ENCODE data around the gene KCNMA1.
A peak's percentile ranks its signal among the peaks of the same experiment; 100 is the strongest.

KCNMA1 gene

GRCh38 chr10:77191324-77192049 is 446.1 kb downstream of the KCNMA1 start:
- no peak for DNase-seq

- DNase-seq = no peak
Measured at GRCh38 chr10:77190291-77190690, 447.3 kb downstream of the KCNMA1 start.

DNA sequence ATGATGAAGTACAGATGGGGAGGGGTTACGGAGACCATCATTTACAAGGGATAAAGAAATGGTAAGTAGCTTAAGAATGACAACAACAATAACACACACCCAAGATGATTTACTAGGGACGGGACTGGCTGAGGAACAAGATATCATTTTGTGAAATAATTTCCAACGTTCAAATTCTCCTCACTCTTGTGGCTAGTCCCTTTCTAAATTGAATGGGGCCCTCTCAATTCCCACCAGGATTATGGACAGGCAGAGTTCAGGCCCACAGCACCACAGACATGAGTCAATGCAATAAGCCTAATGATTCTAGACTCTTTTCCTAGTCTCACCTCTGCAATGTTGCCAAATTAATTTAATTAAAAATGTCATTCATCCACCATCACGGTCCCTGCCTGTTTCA is 448.1 kb downstream of the KCNMA1 start:
- no peak for DNase-seq

DNA sequence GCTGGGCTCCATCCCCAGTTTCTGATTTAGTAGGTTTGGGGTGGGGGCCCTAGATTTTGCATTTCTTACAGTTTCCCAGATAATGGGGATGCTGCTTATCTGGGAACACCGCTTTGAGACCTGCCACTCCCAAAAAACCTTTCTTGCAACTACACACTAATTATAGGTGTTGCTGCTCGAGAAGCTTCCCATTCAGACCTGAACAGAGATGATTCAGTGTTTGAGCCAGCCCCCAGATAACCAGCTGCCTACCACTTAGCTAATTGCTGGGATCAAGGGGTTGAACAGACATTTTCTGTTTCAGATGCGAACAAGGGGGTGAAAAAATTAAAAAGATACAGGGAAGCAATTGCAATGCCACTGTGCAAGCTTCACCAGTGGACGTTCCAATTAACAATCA is 448.5 kb downstream of the KCNMA1 start:
- DNase-seq = no peak

DNA sequence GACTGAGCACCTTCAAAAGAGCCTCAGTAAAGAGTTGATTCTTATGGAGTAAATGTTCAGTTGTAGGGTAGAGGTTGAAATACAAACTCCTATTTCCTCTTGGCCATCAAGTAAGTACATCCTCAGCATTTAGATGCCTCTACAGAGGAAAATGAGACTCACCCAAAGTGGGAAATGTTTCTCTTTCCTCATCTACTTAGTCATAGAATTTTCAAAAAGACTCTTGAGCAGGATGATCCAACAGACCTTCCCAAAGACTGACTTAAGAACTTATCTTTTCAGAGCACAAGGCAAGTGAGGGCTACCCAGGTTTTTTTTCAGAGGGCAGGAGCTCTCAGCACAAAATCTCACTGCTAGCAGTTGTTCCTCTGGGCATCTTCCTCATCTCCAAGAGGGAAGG is 449.1 kb downstream of the KCNMA1 start:
- DNase-seq = no peak

DNA sequence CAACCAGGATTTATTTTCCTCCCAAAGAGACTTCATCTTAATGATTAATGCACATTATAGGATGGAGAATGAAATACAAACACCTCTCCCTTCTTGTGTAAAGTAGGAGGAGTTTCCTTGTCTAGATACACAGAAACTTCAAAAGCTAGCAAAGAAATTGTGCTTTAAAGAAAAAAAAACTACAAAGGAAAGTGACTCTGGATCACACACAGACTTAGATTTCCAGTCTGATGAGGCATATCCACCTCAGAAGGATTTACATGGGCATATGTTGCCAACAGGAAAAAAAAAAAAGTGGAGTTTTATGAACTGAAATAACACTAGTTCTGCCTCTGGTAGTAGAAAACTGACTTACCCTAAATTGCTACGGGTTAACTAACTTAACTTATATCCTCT is 449.6 kb downstream of the KCNMA1 start:
- no peak for DNase-seq

DNA sequence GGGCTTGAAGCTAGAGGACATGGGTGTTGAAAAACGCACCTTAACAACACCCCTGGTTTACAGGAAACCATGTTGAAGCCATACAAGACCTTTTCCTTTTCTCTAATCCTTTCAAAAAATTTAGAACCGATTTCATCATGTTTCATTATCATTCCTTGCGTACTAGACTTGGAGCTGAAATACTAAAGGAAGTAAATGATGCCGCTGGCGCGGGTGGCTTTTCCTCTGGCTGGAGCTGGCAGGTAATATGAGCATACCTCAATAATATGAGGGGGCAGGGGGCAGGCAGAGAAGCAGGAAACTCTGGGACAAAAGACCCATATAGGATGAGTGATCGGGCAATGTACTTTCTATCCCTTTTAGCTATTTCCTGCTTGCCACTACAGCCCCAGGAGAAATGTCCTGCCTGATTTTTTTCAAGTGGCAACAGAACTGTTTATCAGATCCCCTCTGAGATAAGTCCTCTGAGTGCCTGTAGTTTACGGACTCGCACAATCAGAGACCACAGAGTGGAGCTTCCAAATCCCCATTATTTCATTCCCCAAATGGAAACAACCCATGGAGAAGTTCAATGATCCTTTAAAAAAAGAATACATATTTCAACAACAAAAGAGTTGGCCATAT is 450.1 kb downstream of the KCNMA1 start:
- DNase-seq = no peak

DNA sequence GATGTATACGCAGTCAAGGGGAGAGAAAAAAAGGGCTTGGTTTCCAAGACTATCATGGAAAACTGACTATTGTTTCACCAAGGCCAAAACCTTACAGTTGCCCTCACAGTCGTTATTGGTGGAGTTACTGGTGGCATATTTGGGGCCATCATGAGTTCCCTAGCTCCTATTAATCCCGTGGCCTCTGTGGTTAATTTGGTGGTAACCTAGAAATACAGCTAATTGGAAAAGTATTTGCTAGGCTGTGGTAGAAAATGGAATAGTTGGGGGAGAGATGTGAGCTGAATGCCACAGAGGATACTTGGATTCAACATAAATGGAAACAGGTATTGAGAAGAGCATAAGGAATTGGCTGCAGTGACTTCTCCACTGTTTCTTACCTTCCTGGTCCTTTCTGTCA is 450.7 kb downstream of the KCNMA1 start:
- DNase-seq = no peak

DNA sequence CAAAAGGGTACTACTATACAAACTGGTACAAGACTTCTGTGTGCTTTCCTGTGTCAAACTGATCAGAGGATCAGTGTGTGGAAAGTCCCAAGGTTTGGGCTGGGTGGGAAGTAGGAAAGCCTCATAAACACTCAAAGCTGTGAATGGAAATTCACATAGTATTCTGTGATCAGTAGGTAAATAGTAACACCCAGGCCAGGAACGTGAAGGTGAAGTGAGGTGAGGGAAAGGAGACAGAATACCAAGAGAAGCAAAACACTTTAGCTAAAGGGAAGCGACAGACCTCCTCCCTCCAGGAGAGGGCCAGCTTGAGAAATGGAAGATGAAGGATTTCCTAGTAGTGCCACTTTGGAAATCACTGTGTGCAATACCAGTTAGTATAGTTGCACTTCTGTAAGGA is 451.9 kb downstream of the KCNMA1 start:
- DNase-seq = no peak

DNA sequence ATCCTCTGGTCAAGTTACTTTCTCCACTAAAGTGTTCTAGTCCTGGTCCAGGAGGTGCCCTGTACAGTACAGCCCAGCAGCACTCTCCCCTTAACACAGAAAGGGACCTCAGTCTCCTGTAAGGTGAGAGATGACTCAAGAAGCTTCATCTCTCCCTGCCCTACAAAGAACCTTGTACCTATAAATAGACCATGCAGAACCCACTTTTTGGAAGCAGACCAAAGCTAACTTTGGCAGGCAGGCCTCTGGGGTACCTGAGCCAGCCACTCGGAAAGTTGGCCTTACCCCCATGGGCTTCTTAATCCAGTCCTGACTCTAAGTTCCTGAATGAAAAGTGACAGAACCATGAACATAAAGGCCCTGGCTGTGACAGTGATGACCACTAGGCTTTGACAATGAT is 454.8 kb downstream of the KCNMA1 start:
- DNase-seq = no peak

DNA sequence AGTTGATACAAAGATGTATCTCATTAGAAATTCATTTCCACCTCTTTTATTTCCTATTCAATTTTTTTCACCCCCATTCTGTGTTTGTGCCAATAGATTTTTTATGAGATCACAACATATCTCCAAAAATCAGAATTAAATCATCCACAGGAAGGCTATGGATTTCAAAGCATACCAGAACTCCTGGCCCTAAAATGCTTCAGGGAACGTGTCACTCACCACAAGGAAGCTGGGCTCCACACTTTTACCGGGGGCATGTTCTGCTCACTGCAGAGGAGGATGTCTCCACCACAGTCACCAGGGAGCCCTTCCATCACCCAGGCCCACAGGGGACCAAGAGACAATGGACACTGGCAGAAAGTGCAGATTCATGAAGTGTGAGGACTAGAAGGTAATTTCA is 456.8 kb downstream of the KCNMA1 start:
- no peak for DNase-seq

GRCh38 chr10:77180104-77180503 is 457.5 kb downstream of the KCNMA1 start:
- no peak for DNase-seq

DNA sequence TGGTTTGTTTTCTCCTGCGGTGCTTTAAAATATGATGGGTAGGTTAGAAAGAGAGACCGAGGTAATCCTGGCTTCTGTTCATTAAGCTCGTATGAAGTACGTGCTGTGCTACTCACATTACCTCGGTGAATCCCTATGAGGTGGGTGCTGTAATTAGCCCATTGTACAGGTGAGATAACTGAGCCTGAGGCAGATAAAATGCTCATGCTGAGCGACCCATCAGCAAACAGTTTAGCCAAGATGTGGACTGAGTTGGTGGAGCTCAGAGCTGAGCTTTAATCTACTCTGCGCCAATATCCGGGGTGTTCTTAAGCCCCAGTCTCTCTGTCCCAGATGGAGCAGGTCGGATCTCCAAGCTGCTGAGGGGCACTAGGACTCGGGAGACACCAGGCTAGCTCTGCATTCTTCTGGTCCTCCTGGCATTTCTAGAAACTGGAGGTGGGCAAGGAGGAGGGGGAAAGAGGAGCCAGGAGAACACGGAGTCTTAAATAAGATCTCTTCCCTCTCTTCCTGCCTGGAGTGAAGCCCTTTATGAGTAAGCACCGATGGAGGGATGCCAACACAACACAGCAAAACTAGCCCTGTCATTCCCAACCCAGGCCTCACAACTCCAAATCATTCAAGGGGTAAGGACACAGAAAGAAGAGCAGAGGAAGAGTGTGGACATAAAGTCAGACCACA is 458.5 kb downstream of the KCNMA1 start:
- no peak for DNase-seq

DNA sequence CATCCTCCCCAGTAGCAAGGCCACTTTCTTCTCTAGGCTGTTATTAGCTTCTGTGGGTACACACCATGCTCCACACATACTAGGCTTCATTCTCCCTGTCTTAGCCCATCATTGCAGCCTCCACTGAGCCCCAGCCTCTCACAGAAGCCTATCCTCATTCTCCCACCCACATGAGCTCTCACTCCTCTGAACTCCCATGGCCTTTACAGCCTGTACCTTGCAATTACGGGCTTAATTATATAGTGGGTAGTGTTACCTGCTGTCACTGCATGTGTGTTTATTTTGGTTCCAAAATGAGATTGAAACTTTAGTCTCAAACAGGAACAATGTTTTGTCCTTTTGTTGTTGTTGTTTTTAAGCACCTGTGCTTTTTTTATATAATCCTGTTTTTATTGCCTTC is 460.0 kb downstream of the KCNMA1 start:
- DNase-seq = no peak

- DNase-seq = no peak
Measured at GRCh38 chr10:77177161-77177560, 460.4 kb downstream of the KCNMA1 start.

DNA sequence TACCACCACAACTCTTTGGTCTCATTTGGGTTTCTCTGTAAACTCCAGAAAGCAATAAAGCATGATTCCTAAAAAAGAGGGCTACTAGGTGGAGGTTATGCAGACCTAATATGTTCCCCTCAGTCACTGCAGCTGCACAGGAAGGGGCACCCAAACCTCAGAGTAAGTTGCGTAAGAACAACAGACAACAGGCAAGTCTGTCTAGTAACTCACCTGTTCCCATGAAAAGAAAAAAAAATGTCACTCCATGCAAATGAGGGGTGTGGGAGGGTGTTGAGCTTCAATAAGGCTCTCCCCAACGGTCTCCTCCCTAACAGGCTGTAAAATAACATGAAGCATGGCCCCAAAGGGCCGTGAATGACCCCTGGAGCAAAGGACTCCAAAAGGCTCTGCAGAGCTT is 461.4 kb downstream of the KCNMA1 start:
- DNase-seq = no peak

- DNase-seq = no peak
Measured at GRCh38 chr10:77175631-77176222, 461.9 kb downstream of the KCNMA1 start.

- DNase-seq = peak; percentile 65
Measured at GRCh38 chr10:77173615-77174461, 463.8 kb downstream of the KCNMA1 start.

DNA sequence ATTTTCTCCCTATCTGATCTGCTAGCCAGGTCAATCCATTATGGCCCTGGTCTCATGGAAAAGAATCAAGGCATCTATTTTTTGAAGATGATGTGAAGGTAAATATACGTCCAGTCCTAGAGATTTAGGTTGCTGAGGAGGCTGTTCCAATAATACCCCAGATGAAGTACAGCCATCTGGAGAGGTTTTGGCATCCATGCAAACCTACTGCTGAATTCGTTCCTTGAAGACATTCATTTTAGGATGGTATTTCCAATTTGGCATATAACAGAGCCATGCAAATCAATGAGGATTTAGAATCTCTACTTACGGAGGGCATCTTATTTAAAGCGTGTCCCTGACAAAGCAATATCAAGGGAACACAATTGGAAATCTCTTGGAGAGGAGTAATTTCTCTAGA is 465.5 kb downstream of the KCNMA1 start:
- DNase-seq = no peak

GRCh38 chr10:77168861-77169260 is 468.7 kb downstream of the KCNMA1 start:
- DNase-seq = no peak

DNA sequence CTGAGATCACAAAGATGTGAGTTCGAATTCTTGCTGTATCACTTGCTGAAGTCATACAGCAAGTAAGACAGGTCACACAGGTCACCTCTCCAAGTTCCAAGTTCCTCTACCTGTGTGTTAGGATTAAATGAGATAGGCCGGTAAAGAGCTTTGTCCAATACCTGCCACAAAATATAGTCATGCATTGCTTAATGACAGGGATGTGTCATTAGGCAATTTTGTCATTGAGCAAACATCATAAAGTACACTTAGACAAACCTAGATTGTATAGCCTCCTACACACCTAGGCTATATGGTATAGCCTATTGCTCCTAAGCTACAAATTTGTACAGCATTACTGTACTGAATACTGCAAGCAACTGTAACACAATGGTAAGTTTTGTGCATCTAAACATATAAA is 469.4 kb downstream of the KCNMA1 start:
- no peak for DNase-seq

GRCh38 chr10:77165445-77166208 is 472.0 kb downstream of the KCNMA1 start:
- DNase-seq = peak; percentile 28

Data from NCI-H2029 treated with DMSO at 0.1 percent for 48 hours (cell line).